ENCODE results near the gene PHYHD1. TPM values are rescaled to one million over a fixed set of nuclear protein-coding genes. Genes with fewer than 3 reads are reported as not detected.

Gene PHYHD1
- total RNA-seq, 4 donors from 2014 or later, result 3.7 to 34.0 (median 23.0) TPM

- WGBS, 2 donors, result 80 to 83% methylated on average over 4 of the region's 4 CpGs
- Histone ChIP-seq H3K4me1 (peaks cover 0 to 14% (median 6%) of the 10 kb centered on the region in 3 donors), H3K27me3 (no peaks in the 10 kb centered on the region), H3K27ac (no peak overlapping the region), H3K4me3 (no peak overlapping the region), H3K9me3 (no peaks in the 10 kb centered on the region), H3K36me3 (peaks cover 0 to 23% (median 6%) of the 10 kb centered on the region in 3 donors)
- intact Hi-C loops (cut with DNase I), result loop anchor here (5.0 kb wide), 1 partner anchor 67 kb away; no protein-coding TSS in a partner anchor
- TF ChIP-seq POLR2A (IDR thresholded peaks at IDR 0.05), result no peak
- no peak for TF ChIP-seq CTCF (IDR thresholded peaks at IDR 0.05)
- DNase-seq, result no peak
Measured at GRCh38 chr9:128929560-128929959, 8.8 kb downstream of the PHYHD1 start.

GRCh38 chr9:128933731-128934130, 12.9 kb downstream of the PHYHD1 start:
- Histone ChIP-seq H3K27ac (no peak overlapping the region), H3K4me1 (peaks cover 0 to 17% (median 0%) of the 10 kb centered on the region in 3 donors), H3K9me3 (no peaks in the 10 kb centered on the region), H3K36me3 (peaks cover 0 to 45% (median 6%) of the 10 kb centered on the region in 3 donors), H3K4me3 (no peak overlapping the region), H3K27me3 (no peaks in the 10 kb centered on the region)
- DNase-seq, result no peak
- intact Hi-C loops (cut with DNase I), result no loop called here
- TF ChIP-seq POLR2A (IDR thresholded peaks at IDR 0.05) (no peak), CTCF (IDR thresholded peaks at IDR 0.05) (no peak)
- 73 to 93% methylated on average over 2 to 3 of the region's 5 CpGs for WGBS, 2 donors

- no peak for TF ChIP-seq CTCF (IDR thresholded peaks at IDR 0.05)
- TF ChIP-seq POLR2A (IDR thresholded peaks at IDR 0.05), result no peak
- no peaks in the 10 kb centered on the region for H3K27me3 ChIP-seq
- intact Hi-C loops (cut with DNase I), result no loop called here
- H3K27ac ChIP-seq, result no peak overlapping the region
- no peak for DNase-seq
- H3K4me1 ChIP-seq, result peaks cover 0 to 28% (median under 1%) of the 10 kb centered on the region in 3 donors
- H3K4me3 ChIP-seq, result no peak overlapping the region
- no peaks in the 10 kb centered on the region for H3K9me3 ChIP-seq
- 85 to 90% methylated on average over 6 to 7 of the region's 11 CpGs for WGBS, 2 donors
- H3K36me3 ChIP-seq, result peaks cover 0 to 51% (median 6%) of the 10 kb centered on the region in 3 donors
Measured at GRCh38 chr9:128936171-128936865, 15.5 kb downstream of the PHYHD1 start.

- Histone ChIP-seq H3K36me3 (peaks cover 0 to 63% (median 6%) of the 10 kb centered on the region in 3 donors), H3K9me3 (no peaks in the 10 kb centered on the region), H3K4me1 (peaks cover 0 to 40% (median 6%) of the 10 kb centered on the region in 3 donors), H3K27ac (peak overlapping the region in 3 of 4 donors; percentile 13 to 65 (median 14)), H3K27me3 (no peaks in the 10 kb centered on the region), H3K4me3 (no peak overlapping the region)
- WGBS, 2 donors, result 54 to 55% methylated on average over 5 to 7 of the region's 9 CpGs
- no peak for DNase-seq
- TF ChIP-seq CTCF (IDR thresholded peaks at IDR 0.05) (no peak), POLR2A (IDR thresholded peaks at IDR 0.05) (no peak)
- intact Hi-C loops (cut with DNase I), result no loop called here
Measured at GRCh38 chr9:128937310-128938165, 16.8 kb downstream of the PHYHD1 start.
